HG03196 (cell line): ENCODE measurements around the gene JAG2.

Experiments
- ATAC-seq: cut with Tn5 transposase; IDR thresholded peaks from one replicate; pipeline ENCODE4 v1.9.1; 2021; ENCODE audit not compliant: unreplicated experiment

Gene JAG2

GRCh38 chr14:105167303-105168092, 1.1 kb downstream of the JAG2 start:
- no peak for ATAC-seq

DNA sequence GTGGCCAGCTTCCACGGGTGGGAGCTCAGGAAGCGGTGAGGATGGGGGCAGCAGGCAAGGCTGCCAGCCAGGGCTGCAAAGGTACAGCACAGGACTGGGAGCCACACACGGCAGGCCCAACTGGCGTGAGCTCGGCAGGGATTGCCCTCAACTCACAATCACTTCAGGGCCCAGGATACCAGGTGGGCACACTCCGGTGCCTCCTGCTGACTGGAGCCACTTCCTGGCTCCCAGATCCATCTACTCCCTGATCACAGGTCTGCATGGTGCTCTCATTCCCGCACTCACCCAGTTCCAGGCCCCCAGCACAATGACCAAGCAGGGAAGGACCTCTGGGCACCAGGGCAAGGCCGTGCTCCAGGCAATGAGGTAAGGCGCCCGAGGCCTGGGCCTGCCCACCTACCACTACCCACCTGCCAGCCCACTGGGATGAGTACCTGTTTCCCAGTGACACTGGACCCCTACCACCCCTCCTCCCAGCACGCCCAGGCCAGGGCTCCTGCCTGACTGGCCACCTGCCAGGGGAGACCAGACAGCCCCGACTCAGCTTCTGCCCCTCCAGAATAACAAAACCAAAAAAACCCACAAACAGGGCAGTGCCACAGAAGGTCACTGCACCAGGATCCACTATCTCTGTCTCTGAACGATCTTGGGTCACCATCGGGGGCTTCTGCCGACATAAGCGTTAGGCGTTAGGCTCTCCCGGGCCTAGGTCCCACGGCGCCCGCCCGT, 1.8 kb downstream of the JAG2 start:
- no peak for ATAC-seq

DNA sequence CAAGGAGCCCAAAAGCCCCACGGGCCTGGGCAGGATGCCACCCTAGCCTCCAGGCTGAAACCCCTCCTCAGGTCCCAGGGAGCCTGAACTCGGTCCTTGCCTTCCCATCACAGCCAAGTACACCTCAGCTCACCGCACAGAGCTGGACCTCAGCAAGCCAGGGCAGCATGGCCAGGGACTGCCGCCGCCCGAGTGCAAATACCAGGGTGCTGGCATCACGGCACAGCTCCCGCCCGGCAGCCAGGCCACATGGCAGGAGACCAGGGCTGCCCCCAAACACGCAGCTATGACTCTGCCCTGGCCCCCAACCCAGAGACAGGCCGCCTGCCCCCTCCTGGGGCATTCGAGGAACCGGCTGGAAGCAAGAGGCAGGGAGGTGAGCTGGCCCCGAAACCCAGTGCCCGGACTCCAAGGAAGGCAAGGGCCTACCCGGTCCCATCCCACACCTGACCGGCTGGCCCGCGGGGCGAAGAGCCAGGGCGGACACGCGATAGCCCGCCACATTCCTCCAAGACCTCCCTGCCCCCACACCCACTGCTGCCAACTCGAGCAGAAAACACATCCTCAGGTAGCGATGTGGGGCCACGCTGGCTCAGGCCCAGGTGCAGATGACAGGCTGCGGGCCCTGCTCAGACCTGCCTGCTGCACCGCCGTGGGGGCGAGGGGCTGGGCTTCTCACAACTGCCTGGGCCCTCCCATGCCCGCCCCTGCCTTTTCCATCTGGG, 2.7 kb downstream of the JAG2 start:
- ATAC-seq, result no peak

GRCh38 chr14:105165134-105165704, 3.4 kb downstream of the JAG2 start:
- no peak for ATAC-seq

GRCh38 chr14:105163040-105163742, 5.4 kb downstream of the JAG2 start:
- ATAC-seq, result no peak

DNA sequence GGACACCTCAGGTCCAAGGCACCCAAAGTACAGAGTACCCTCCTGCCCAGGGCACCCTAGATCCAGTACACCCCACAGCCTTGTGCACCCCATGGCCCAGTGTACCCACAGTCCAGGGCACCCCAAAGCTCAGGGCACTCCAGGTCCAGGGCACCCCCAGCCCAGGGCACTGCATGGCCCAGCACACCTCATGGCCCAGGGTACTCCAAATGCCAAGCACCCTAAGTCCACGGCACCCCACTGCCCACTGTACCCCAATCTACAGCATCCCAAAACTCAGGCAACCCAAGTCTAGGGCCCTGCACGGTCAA, 6.0 kb downstream of the JAG2 start:
- ATAC-seq, result no peak

DNA sequence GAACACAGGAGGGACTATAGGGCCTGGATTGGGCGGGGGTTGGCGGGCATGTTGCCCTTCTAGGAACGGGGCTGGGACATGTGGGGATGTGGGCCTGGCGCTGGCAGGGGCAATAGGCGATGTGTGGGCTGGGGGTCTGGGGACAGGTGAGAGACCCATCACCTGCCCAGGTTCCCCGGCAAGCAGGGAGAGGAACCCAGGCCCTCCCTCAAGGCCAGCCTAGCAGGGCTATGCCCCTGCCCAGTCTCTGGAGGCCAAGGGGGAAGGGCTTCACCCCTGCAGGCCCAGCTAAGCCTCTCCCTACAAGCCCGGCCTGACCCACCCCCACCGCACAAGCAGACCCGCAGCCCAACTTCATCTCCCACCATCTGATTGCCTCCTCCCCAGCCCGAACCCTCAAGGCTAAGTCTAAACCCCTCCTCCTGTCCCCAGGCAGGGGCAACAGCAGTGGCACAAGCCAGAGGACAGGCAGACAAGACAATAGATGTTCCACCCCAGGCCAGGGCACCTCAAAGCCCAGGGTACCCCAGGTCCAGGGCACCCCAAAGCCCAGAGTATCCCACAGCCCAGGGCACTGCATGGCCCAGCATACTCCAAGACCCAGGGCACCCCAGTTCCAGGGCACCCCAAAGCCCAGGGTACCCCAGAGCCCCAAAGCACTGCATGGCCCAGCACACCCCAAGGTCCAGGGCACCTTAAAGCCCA, 6.5 kb downstream of the JAG2 start:
- peak; percentile 91 for ATAC-seq

DNA sequence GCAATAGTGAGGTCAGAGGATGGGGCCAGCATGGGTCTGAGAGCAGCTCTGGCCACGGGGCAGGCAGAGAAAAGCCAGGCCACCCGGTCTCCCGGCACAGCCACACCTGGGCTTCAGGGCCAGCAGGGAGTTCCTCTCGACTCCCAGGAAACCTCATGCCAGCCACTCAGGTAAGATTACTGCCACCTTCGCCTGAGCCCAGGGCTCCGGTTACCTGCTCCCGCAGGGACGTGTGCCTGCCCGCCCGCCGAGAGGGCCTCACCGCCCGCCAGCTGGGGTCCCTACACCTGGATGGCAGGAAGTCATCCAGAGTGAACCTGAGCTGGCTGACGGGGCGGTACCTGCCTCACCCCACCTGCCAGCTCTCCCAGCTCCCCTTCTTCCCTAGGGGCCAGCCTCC, 7.3 kb downstream of the JAG2 start:
- ATAC-seq, result no peak

DNA sequence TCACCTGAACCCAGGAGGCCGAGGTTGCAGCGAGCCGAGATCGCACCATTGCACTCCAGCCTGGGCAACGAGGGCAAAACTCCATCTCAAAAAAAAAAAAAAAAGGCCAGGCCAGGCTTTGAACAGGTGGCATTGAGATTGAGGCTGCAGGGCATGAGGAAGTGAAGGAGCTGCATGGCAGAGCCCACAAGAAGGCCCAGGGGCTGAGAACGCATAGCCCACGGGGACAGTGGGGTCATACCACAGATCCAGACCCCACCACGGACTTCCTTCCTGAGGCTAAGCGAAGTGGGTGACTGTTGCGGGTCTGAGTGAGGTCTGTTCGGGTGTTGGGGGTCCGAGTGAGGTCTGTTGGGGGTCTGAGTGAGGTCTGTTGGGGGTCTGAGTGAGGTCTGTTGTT, 7.8 kb downstream of the JAG2 start:
- no peak for ATAC-seq

DNA sequence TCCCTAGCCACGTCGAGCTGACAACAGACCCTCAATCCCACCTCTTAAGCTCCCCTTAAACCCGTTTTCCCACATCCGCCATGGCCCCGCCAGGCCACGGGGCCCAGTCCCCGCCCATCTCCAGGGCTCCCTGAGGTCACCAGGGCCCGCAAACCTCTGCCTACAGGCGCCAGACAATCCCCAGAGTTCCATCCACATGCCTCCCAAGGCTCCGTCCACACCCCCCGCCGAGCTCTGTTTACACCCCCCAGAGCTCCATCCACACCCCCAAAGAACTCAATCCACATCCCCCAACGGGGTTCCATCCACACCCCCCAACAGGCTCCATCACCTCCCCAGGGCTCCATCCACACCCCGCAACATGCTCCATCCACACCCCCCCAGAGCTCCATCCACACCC, 9.2 kb downstream of the JAG2 start:
- ATAC-seq, result no peak

GRCh38 chr14:105158794-105159193, 9.8 kb downstream of the JAG2 start:
- ATAC-seq, result no peak

- ATAC-seq, result no peak
Measured at GRCh38 chr14:105157872-105158271, 10.7 kb downstream of the JAG2 start.

GRCh38 chr14:105156414-105157375, 11.9 kb downstream of the JAG2 start:
- no peak for ATAC-seq

DNA sequence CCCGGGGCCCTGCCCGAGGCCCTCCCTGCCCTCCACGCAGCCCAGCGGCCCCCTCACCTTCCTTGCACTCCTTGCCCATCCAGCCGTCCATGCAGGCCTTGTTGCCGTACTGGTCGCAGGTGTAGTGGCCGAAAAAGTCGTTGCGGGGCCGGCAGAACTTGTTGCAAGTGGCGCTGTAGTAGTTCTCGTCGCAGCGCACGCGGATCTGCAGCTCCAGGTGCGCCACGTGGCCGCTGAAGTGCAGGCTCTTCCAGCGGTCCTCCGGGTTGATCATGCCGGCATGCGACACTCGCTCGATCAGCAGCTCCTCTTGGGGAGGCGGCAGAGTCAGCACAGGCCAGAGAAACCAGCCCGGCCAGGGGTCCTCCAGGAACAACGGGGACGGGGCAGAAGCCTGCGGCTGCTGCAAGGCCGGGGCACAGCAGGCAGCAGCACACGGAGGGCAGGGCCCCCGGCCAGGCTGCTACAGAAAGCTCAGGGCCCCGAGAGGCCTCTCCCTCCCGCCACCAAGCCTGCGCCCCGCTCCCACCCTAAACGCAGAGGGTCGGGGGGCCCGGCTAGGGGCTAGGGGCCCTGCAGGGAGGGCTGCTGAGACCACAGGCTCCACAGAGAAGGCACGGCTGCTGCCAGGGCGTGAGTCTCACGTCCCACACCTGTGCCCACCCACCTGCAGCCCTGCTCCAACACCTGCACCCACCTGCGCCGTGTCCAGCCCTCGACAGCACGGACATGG, 12.7 kb downstream of the JAG2 start:
- ATAC-seq, result no peak

GRCh38 chr14:105155071-105155651, 13.4 kb downstream of the JAG2 start:
- ATAC-seq, result no peak

DNA sequence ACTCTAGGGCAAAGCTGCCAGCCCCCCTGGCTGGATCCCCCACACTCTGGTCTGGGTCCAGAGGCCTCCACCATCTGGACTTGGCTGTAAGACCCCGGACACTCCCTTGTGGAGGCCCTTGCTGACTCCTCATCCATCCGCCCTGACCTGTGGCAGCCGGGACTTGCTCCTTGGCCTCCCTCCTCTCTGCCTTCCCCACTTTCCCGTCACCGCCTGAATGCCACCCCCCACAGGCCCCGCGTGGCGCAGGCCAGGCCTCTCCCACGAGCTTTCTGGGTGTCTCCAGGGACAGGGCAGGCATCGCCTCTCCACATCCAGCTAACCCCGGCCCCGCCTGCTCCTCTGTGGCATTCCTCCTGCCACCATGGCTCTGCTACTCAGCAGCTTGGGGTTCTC, 14.1 kb downstream of the JAG2 start:
- ATAC-seq, result no peak

GRCh38 chr14:105153739-105154475, 14.7 kb downstream of the JAG2 start:
- no peak for ATAC-seq

DNA sequence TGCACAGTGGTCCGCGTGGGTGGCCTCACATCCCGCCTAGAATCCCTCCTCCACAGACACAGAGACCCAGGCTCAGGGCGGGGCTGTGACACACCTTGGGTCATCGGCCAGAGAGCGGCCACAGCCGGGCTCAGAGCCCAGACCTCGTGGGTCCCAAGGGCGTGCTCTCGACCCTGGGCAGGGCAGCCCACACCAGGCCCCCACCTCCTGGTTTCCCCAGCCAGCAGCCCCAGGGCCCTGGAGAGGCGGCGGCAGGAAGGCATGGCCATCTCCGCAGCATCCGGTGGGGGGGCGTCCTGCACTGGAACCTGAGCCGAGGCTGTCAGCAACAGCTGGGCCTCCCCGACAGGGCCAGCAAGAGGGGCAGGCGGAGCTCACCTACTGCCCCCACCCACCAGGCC, 15.2 kb downstream of the JAG2 start:
- ATAC-seq, result no peak
